ENCODE data around the gene ZNF705A.
"Not testable (repeated sequence)": the region's sequence is repeated elsewhere in the genome, so short reads cannot be mapped to it uniquely, and the experiment has no call there.

The ZNF705A gene

GRCh38 chr12:8188088-8188487 is 31.3 kb downstream of the ZNF705A start:
- not testable (repeated sequence) for DNase-seq

GRCh38 chr12:8197685-8198308 is 41.0 kb downstream of the ZNF705A start:
- DNase-seq, result not testable (repeated sequence)

- not testable (repeated sequence) for DNase-seq
Measured at GRCh38 chr12:8218711-8219382, 62.0 kb downstream of the ZNF705A start.

GRCh38 chr12:8221375-8221774 is 64.6 kb downstream of the ZNF705A start:
- not testable (repeated sequence) for DNase-seq

- not testable (repeated sequence) for DNase-seq
Measured at GRCh38 chr12:8221844-8222243, 65.0 kb downstream of the ZNF705A start.

GRCh38 chr12:8222303-8222702 is 65.5 kb downstream of the ZNF705A start:
- not testable (repeated sequence) for DNase-seq

- DNase-seq, result not testable (repeated sequence)
Measured at GRCh38 chr12:8223646-8224045, 66.8 kb downstream of the ZNF705A start.

- not testable (repeated sequence) for DNase-seq
Measured at GRCh38 chr12:8224782-8225181, 68.0 kb downstream of the ZNF705A start.

- no peak for DNase-seq
Measured at GRCh38 chr12:8226355-8226754, 69.5 kb downstream of the ZNF705A start.

- DNase-seq, result not testable (repeated sequence)
Measured at GRCh38 chr12:8226992-8227731, 70.3 kb downstream of the ZNF705A start, which contains the start of gene FAM90A1. FAM90A1 (minus strand) TSS chr12:8227618; CDS start chr12:8224832, 2,786 bp downstream.

GRCh38 chr12:8227732-8228077 is 70.9 kb downstream of the ZNF705A start:
- not testable (repeated sequence) for DNase-seq

GRCh38 chr12:8228607-8229006 is 71.8 kb downstream of the ZNF705A start:
- not testable (repeated sequence) for DNase-seq

GRCh38 chr12:8229486-8229885 is 72.7 kb downstream of the ZNF705A start:
- not testable (repeated sequence) for DNase-seq
